ENCODE measurements around the gene MACROD2. TPM values are rescaled to one million over a fixed set of nuclear protein-coding genes. Genes with fewer than 3 reads are reported as not detected.

The MACROD2 gene
- total and polyA plus RNA-seq, 4 donors: 0.66 to 10.5 (median 3.3) TPM

GRCh38 chr20:14178528-14178927, 183.2 kb downstream of the MACROD2 start:
- no peak for TF ChIP-seq SP1 (IDR thresholded peaks at IDR 0.05)
- TF ChIP-seq FOXA2 (IDR thresholded peaks at IDR 0.05): no peak
- no peak for TF ChIP-seq HNF4A (conservative IDR thresholded peaks at IDR 0.05)
- Histone ChIP-seq H3K27ac (ENCODE audit: low read depth in 1 of 2, low read length in 2 of 2) (no peak overlapping the region), H3K4me1 (ENCODE audit: control insufficient read depth in 4 of 4, insufficient read depth in 4 of 4, low read length in 3 of 4) (no peaks in the 10 kb centered on the region), H3K4me3 (ENCODE audit: low read depth in 1 of 3, low read length in 3 of 3) (no peak overlapping the region), H3K36me3 (ENCODE audit: control insufficient read depth in 4 of 4, insufficient read depth in 3 of 4, low read depth in 1 of 4, low read length in 3 of 4) (peaks cover 0 to 4% (median 0%) of the 10 kb centered on the region in 4 donors), H3K9ac (ENCODE audit: low read depth in 1 of 2, low read length in 2 of 2) (no peak overlapping the region), H3K27me3 (ENCODE audit: control insufficient read depth in 4 of 4, insufficient read depth in 4 of 4, low read length in 3 of 4) (no peaks in the 10 kb centered on the region), H3K9me3 (ENCODE audit: control insufficient read depth in 4 of 4, low read length in 3 of 4) (peaks cover 9 to 20% (median 10%) of the 10 kb centered on the region in 4 donors)
- DNase-seq (ENCODE audit: low spot score): no peak
- WGBS: 86% methylated on average over 4 of the region's 4 CpGs

GRCh38 chr20:14178952-14179351, 183.6 kb downstream of the MACROD2 start:
- Histone ChIP-seq H3K27ac (ENCODE audit: low read depth in 1 of 2, low read length in 2 of 2) (no peak overlapping the region), H3K4me1 (ENCODE audit: control insufficient read depth in 4 of 4, insufficient read depth in 4 of 4, low read length in 3 of 4) (no peaks in the 10 kb centered on the region), H3K9ac (ENCODE audit: low read depth in 1 of 2, low read length in 2 of 2) (no peak overlapping the region), H3K36me3 (ENCODE audit: control insufficient read depth in 4 of 4, insufficient read depth in 3 of 4, low read depth in 1 of 4, low read length in 3 of 4) (peaks cover 0 to 4% (median 0%) of the 10 kb centered on the region in 4 donors), H3K9me3 (ENCODE audit: control insufficient read depth in 4 of 4, low read length in 3 of 4) (peaks cover 9 to 20% (median 9%) of the 10 kb centered on the region in 4 donors), H3K27me3 (ENCODE audit: control insufficient read depth in 4 of 4, insufficient read depth in 4 of 4, low read length in 3 of 4) (no peaks in the 10 kb centered on the region), H3K4me3 (ENCODE audit: low read depth in 1 of 3, low read length in 3 of 3) (no peak overlapping the region)
- TF ChIP-seq NR2F2 (IDR thresholded peaks at IDR 0.05) (no peak), HNF4G (IDR thresholded peaks at IDR 0.05) (no peak), FOXA2 (IDR thresholded peaks at IDR 0.05) (no peak), YY1 (IDR thresholded peaks at IDR 0.05) (no peak), RAD21 (IDR thresholded peaks at IDR 0.05) (no peak), SP1 (IDR thresholded peaks at IDR 0.05) (no peak), EGR1 (IDR thresholded peaks at IDR 0.05; ENCODE audit: low read depth in 2 of 2) (no peak), MAX (IDR thresholded peaks at IDR 0.05) (no peak), ZBTB33 (IDR thresholded peaks at IDR 0.05) (no peak), CTCF (IDR thresholded peaks at IDR 0.05; ENCODE audit: low read depth, low read length, missing input control) (no peak), HNF4A (conservative IDR thresholded peaks at IDR 0.05) (no peak), ATF3 (IDR thresholded peaks at IDR 0.05) (no peak), RXRA (IDR thresholded peaks at IDR 0.05) (no peak), REST (IDR thresholded peaks at IDR 0.05) (no peak), JUND (IDR thresholded peaks at IDR 0.05) (no peak), FOXA1 (IDR thresholded peaks at IDR 0.05) (no peak)
- no peak for DNase-seq (ENCODE audit: low spot score)

Measured in liver (tissue), 9 donors.